NCI-H748 (cell line): ENCODE results near the gene LRP1.

Experiments used
- DNase-seq: peaks from one replicate; lab custom pipeline; 2025; ENCODE audit not compliant: unreplicated experiment; lab: John Stamatoyannopoulos, UW

Gene LRP1

GRCh38 chr12:57133013-57133569 is 4.8 kb downstream of the LRP1 start:
- no peak for DNase-seq

GRCh38 chr12:57133916-57134315 is 5.6 kb downstream of the LRP1 start:
- DNase-seq: no peak

GRCh38 chr12:57134949-57135348 is 6.7 kb downstream of the LRP1 start:
- DNase-seq: no peak

- DNase-seq: no peak
Measured at GRCh38 chr12:57135527-57136326, 7.4 kb downstream of the LRP1 start.

GRCh38 chr12:57138526-57139272 is 10.4 kb downstream of the LRP1 start:
- DNase-seq: no peak

GRCh38 chr12:57139796-57140649 is 11.7 kb downstream of the LRP1 start:
- DNase-seq: no peak

- no peak for DNase-seq
Measured at GRCh38 chr12:57141249-57141648, 13.0 kb downstream of the LRP1 start.

- DNase-seq: no peak
Measured at GRCh38 chr12:57142121-57142520, 13.8 kb downstream of the LRP1 start.

- DNase-seq: no peak
Measured at GRCh38 chr12:57142727-57143126, 14.4 kb downstream of the LRP1 start.

GRCh38 chr12:57143454-57143853 is 15.2 kb downstream of the LRP1 start:
- no peak for DNase-seq

- no peak for DNase-seq
Measured at GRCh38 chr12:57145460-57146059, 17.3 kb downstream of the LRP1 start.

- no peak for DNase-seq
Measured at GRCh38 chr12:57146092-57146491, 17.8 kb downstream of the LRP1 start.

GRCh38 chr12:57146961-57147944 is 19.0 kb downstream of the LRP1 start, which contains the start of gene LRP1-AS:
LRP1-AS (minus strand) TSS chr12:57147619.
- no peak for DNase-seq

- no peak for DNase-seq
Measured at GRCh38 chr12:57148469-57149244, 20.4 kb downstream of the LRP1 start.

- no peak for DNase-seq
Measured at GRCh38 chr12:57149245-57149900, 21.1 kb downstream of the LRP1 start.

- DNase-seq: no peak
Measured at GRCh38 chr12:57150400-57151000, 22.2 kb downstream of the LRP1 start.

GRCh38 chr12:57151741-57152630 is 23.7 kb downstream of the LRP1 start:
- DNase-seq: no peak
